OCI-LY1 (cell line): Measurements from ENCODE around the gene GALNT7.

Source experiments
- H2AFZ ChIP-seq: fragments of 200-600 bp; sonication (generic), shearing (Covaris generic); 2 replicates; pipeline ENCODE4 v1.6.0; 2014; ENCODE audit warnings: antibody characterized with exemption, mild to moderate bottlenecking, low read length
- H3F3A ChIP-seq: fragments of 200-600 bp; sonication (generic), shearing (Covaris generic); 2 replicates; pipeline ENCODE4 v1.6.0; 2014; ENCODE audit warnings: mild to moderate bottlenecking, antibody characterized with exemption, low read length, moderate library complexity; ENCODE audit not compliant: insufficient read depth
- H3K27ac ChIP-seq: fragments of 200-600 bp; sonication (generic); 2 replicates; pipeline ENCODE4 v1.5.1; 2014; ENCODE audit warnings: low read length, mixed run types, mild to moderate bottlenecking, low read depth; ENCODE audit not compliant: poor library complexity, severe bottlenecking
- H3K27me3 ChIP-seq: fragments of 200-600 bp; sonication (generic); 2 replicates; pipeline ENCODE4 v1.6.0; 2014; ENCODE audit warnings: antibody characterized with exemption, mild to moderate bottlenecking, low read length, moderate library complexity; ENCODE audit not compliant: insufficient read depth
- H3K36me3 ChIP-seq: fragments of 200-600 bp; sonication (generic); 2 replicates; pipeline ENCODE4 v1.6.1; 2014; ENCODE audit warnings: mild to moderate bottlenecking, antibody characterized with exemption, low read length, moderate library complexity, mixed read lengths; ENCODE audit not compliant: insufficient read depth
- H3K4me1 ChIP-seq: fragments of 200-600 bp; sonication (generic); 2 replicates; pipeline ENCODE4 v1.5.1; 2014; ENCODE audit warnings: mild to moderate bottlenecking, low read length, moderate library complexity; ENCODE audit not compliant: insufficient read depth, severe bottlenecking
- H3K4me2 ChIP-seq: fragments of 200-600 bp; sonication (generic), shearing (Covaris generic); 2 replicates; pipeline ENCODE4 v1.6.1; 2014; ENCODE audit warnings: low read length
- H3K4me3 ChIP-seq: fragments of 200-600 bp; sonication (generic); 2 replicates; pipeline ENCODE4 v1.5.1; 2014; ENCODE audit warnings: low read length, low read depth, mild to moderate bottlenecking, mixed read lengths; ENCODE audit not compliant: poor library complexity, severe bottlenecking
- H3K79me2 ChIP-seq: fragments of 200-600 bp; shearing (Covaris generic); 2 replicates; pipeline ENCODE4 v1.6.1; 2016; ENCODE audit warnings: mixed run types, low read length, mixed read lengths; ENCODE audit not compliant: insufficient read depth
- H3K9ac ChIP-seq: fragments of 200-600 bp; sonication (generic), shearing (Covaris generic); 2 replicates; pipeline ENCODE4 v1.6.1; 2014; ENCODE audit warnings: mild to moderate bottlenecking, low read length, mixed read lengths
- H3K9me2 ChIP-seq: fragments of 200-600 bp; sonication (generic), shearing (Covaris generic); 2 replicates; pipeline ENCODE4 v1.6.1; 2014; ENCODE audit warnings: low read depth, mild to moderate bottlenecking, low read length, mixed read lengths
- H3K9me3 ChIP-seq: fragments of 200-600 bp; shearing (Covaris generic); 2 replicates; pipeline ENCODE4 v1.6.1; 2014; ENCODE audit warnings: low read length, mixed read lengths
- H4K20me1 ChIP-seq: fragments of 200-600 bp; sonication (generic), shearing (Covaris generic); 2 replicates; pipeline ENCODE4 v1.6.0; 2016; ENCODE audit warnings: mild to moderate bottlenecking, low read length; ENCODE audit not compliant: insufficient read depth
- CTCF ChIP-seq: fragments of 200-600 bp; sonication (generic), shearing (Covaris generic); IDR thresholded peaks from 2 replicates; pipeline ENCODE4 v1.5.1; 2017; ENCODE audit warnings: mild to moderate bottlenecking, antibody characterized with exemption, low read length, moderate library complexity, mixed read lengths
- EZH2 ChIP-seq: fragments of 200-600 bp; sonication (generic), shearing (Covaris generic); IDR thresholded peaks from 2 replicates; pipeline ENCODE4 v1.8.0; 2017; ENCODE audit warnings: borderline replicate concordance, mixed run types, mild to moderate bottlenecking, antibody characterized with exemption, low read length, moderate library complexity, mixed read lengths

The GALNT7 gene

GRCh38 chr4:173189117-173189693 lies 20.6 kb downstream of the GALNT7 start:
- no peaks in the 10 kb centered on the region for H3F3A ChIP-seq
- H3K79me2 ChIP-seq: peaks cover 99% of the 10 kb centered on the region
- H3K36me3 ChIP-seq: peaks cover 4% of the 10 kb centered on the region; the same call in 1 of the 2 replicates
- no peaks in the 10 kb centered on the region for H3K27me3 ChIP-seq
- H3K4me2 ChIP-seq: no peak overlapping the region
- no peak for TF ChIP-seq EZH2
- TF ChIP-seq CTCF: no peak
- H4K20me1 ChIP-seq: no peaks in the 10 kb centered on the region
- no peak overlapping the region for H2AFZ ChIP-seq
- no peak overlapping the region for H3K27ac ChIP-seq
- no peak overlapping the region for H3K9ac ChIP-seq
- no peaks in the 10 kb centered on the region for H3K9me3 ChIP-seq
- peaks cover 75% of the 10 kb centered on the region for H3K4me1 ChIP-seq
- H3K4me3 ChIP-seq: no peak overlapping the region
- H3K9me2 ChIP-seq: no peaks in the 10 kb centered on the region

- no peak overlapping the region for H3K4me3 ChIP-seq
- H3K9me3 ChIP-seq: no peaks in the 10 kb centered on the region
- peak overlapping the region; percentile 31 for H3K27ac ChIP-seq
- H3K9ac ChIP-seq: no peak overlapping the region
- no peaks in the 10 kb centered on the region for H3F3A ChIP-seq
- H3K4me2 ChIP-seq: no peak overlapping the region; the same call in 1 of the 2 replicates
- H4K20me1 ChIP-seq: no peaks in the 10 kb centered on the region
- no peaks in the 10 kb centered on the region for H3K27me3 ChIP-seq
- peaks cover 65% of the 10 kb centered on the region for H3K4me1 ChIP-seq
- TF ChIP-seq CTCF (no peak), EZH2 (no peak)
- peaks cover 94% of the 10 kb centered on the region for H3K79me2 ChIP-seq
- no peaks in the 10 kb centered on the region for H3K9me2 ChIP-seq
- no peak overlapping the region for H2AFZ ChIP-seq
- peaks cover 6% of the 10 kb centered on the region; the same call in 1 of the 2 replicates for H3K36me3 ChIP-seq
These were observed 23.0 kb downstream of the GALNT7 start for GRCh38 chr4:173191623-173192041.

- Histone ChIP-seq H3F3A (no peaks in the 10 kb centered on the region), H3K4me3 (no peak overlapping the region), H3K79me2 (peaks cover 94% of the 10 kb centered on the region), H4K20me1 (no peaks in the 10 kb centered on the region), H3K9ac (no peak overlapping the region; the same call in 1 of the 2 replicates), H3K27ac (peak overlapping the region; percentile 52), H3K9me3 (no peaks in the 10 kb centered on the region), H3K4me1 (peaks cover 57% of the 10 kb centered on the region), H2AFZ (no peak overlapping the region), H3K36me3 (peaks cover 8% of the 10 kb centered on the region; the same call in 1 of the 2 replicates), H3K27me3 (no peaks in the 10 kb centered on the region), H3K4me2 (peak overlapping the region; percentile 17; the same call in 1 of the 2 replicates), H3K9me2 (no peaks in the 10 kb centered on the region)
- peak; percentile 80 for TF ChIP-seq CTCF
- no peak for TF ChIP-seq EZH2
These were observed 24.0 kb downstream of the GALNT7 start for GRCh38 chr4:173192375-173193162.
